Natural killer cell (primary cell): ENCODE data around the gene PIK3R5. TPM values are rescaled to one million over a fixed set of nuclear protein-coding genes. Genes with fewer than 3 reads are reported as not detected.
A peak's percentile ranks its signal among the peaks of the same experiment; 100 is the strongest.
"Not testable (repeated sequence)": the region's sequence is repeated elsewhere in the genome, so short reads cannot be mapped to it uniquely, and the experiment has no call there.

Source experiments
- ATAC-seq, 3 donors: fragments of 150-1000 bp in 2 of 3; fragments of 200-7000 bp in 1 of 3; cut with Tn5 transposase; 1 replicate in 1 of 3; 2 replicates in 2 of 3; pipeline ENCODE4 v1.10.0; 2021; ENCODE audit warnings: mild to moderate bottlenecking in 2 of 3, moderate library complexity in 2 of 3
- DNase-seq, 2 donors: peaks; one replicate each; pipeline versions ENCODE4 v3.0.0 to v3.0.0-alpha.2; 2013 to 2021; ENCODE audit warnings: mixed read lengths in 1 of 2
- H3K27ac ChIP-seq: one replicate; pipeline ENCODE4 v1.5.1; 2013; ENCODE audit warnings: mild to moderate bottlenecking, low read length
- H3K27me3 ChIP-seq: one replicate; pipeline ENCODE4 v1.6.1; 2013; ENCODE audit warnings: low read length; ENCODE audit not compliant: control insufficient read depth, insufficient read depth
- H3K36me3 ChIP-seq: one replicate; pipeline ENCODE4 v1.6.1; 2013; ENCODE audit warnings: low read length; ENCODE audit not compliant: control insufficient read depth, insufficient read depth
- H3K4me1 ChIP-seq: one replicate; pipeline ENCODE4 v1.6.1; 2013; ENCODE audit warnings: low read length; ENCODE audit not compliant: control insufficient read depth, insufficient read depth
- H3K4me3 ChIP-seq: one replicate; pipeline ENCODE4 v1.5.1; 2013; ENCODE audit warnings: low read length
- H3K9me3 ChIP-seq: one replicate; pipeline ENCODE4 v1.6.1; 2013; ENCODE audit warnings: low read length; ENCODE audit not compliant: control insufficient read depth, insufficient read depth
- H3K27ac Mint-ChIP-seq, 2 donors: one replicate each; pipeline ENCODE4 v1.8.0; 2022; ENCODE audit warnings: mild to moderate bottlenecking in 2 of 2, mixed read lengths in 2 of 2, moderate library complexity in 1 of 2
- H3K27me3 Mint-ChIP-seq, 2 donors: one replicate each; pipeline ENCODE4 v1.8.0; 2022; ENCODE audit warnings: low read depth in 2 of 2, mixed read lengths in 2 of 2
- H3K36me3 Mint-ChIP-seq: one replicate; pipeline ENCODE4 v1.8.0; 2022; ENCODE audit warnings: mixed read lengths
- H3K4me1 Mint-ChIP-seq, 2 donors: one replicate each; pipeline ENCODE4 v1.8.0; 2022; ENCODE audit warnings: mixed read lengths in 2 of 2
- H3K4me3 Mint-ChIP-seq: one replicate; pipeline ENCODE4 v1.8.0; 2022; ENCODE audit warnings: mild to moderate bottlenecking, moderate library complexity, mixed read lengths
- H3K9me3 Mint-ChIP-seq, 2 donors: one replicate each; pipeline ENCODE4 v1.8.0; 2022; ENCODE audit warnings: mixed read lengths in 2 of 2
- WGBS: methylation state at CpG from one replicate; pipeline ENCODE4 v1.1.7; 2013; ENCODE audit warnings: missing lambda C conversion rate; ENCODE audit not compliant: insufficient coverage; 5-methylcytosine and 5-hydroxymethylcytosine counted together
- intact Hi-C: fragments of 100-400 bp; cut with micrococcal nuclease; formaldehyde crosslinking; loops from one replicate; pipeline ENCODE4 v1.14.2; 2022
- total RNA-seq, 4 donors: library from RNA; stranded (reverse); fragments of 120-200 nt in 1 of 4; gene quantifications; one replicate each; pipeline versions ENCODE4 v1.2.3 to v1.2.4, GENCODE V29; 2013 to 2022
- TF ChIP-seq, protein P1 (sequence below): fragments of 200-600 bp; IDR thresholded peaks from one replicate; pipeline ENCODE4 v1.8.0; 2022; ENCODE audit warnings: antibody characterized with exemption

Gene PIK3R5
- total RNA-seq, 3 donors from 2014 or later (not counting 1 experiment from before 2014, with no cell fraction given): 254 to 364 (median 348) TPM

- intact Hi-C loops: no loop called here
- TF ChIP-seq, protein P1, sequence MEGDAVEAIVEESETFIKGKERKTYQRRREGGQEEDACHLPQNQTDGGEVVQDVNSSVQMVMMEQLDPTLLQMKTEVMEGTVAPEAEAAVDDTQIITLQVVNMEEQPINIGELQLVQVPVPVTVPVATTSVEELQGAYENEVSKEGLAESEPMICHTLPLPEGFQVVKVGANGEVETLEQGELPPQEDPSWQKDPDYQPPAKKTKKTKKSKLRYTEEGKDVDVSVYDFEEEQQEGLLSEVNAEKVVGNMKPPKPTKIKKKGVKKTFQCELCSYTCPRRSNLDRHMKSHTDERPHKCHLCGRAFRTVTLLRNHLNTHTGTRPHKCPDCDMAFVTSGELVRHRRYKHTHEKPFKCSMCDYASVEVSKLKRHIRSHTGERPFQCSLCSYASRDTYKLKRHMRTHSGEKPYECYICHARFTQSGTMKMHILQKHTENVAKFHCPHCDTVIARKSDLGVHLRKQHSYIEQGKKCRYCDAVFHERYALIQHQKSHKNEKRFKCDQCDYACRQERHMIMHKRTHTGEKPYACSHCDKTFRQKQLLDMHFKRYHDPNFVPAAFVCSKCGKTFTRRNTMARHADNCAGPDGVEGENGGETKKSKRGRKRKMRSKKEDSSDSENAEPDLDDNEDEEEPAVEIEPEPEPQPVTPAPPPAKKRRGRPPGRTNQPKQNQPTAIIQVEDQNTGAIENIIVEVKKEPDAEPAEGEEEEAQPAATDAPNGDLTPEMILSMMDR: no peak
- ATAC-seq (no peak), DNase-seq (no peak)
- Mint-ChIP-seq H3K27me3 (no peaks in the 10 kb centered on the region), H3K4me1 (peaks cover 12 to 26% of the 10 kb centered on the region in 2 donors), H3K27ac (peak overlapping the region; percentile 65 to 73), H3K4me3 (no peak overlapping the region), H3K9me3 (no peaks in the 10 kb centered on the region), H3K36me3 (peaks cover 12% of the 10 kb centered on the region)
- Histone ChIP-seq H3K9me3 (no peaks in the 10 kb centered on the region), H3K36me3 (peaks cover 88% of the 10 kb centered on the region), H3K4me3 (no peak overlapping the region), H3K27me3 (no peaks in the 10 kb centered on the region), H3K4me1 (no peaks in the 10 kb centered on the region), H3K27ac (no peak overlapping the region)
- WGBS: 99% methylated on average over 11 of the region's 11 CpGs
Observed at GRCh38 chr17:8887301-8887700, 78.2 kb downstream of the PIK3R5 start.

DNA sequence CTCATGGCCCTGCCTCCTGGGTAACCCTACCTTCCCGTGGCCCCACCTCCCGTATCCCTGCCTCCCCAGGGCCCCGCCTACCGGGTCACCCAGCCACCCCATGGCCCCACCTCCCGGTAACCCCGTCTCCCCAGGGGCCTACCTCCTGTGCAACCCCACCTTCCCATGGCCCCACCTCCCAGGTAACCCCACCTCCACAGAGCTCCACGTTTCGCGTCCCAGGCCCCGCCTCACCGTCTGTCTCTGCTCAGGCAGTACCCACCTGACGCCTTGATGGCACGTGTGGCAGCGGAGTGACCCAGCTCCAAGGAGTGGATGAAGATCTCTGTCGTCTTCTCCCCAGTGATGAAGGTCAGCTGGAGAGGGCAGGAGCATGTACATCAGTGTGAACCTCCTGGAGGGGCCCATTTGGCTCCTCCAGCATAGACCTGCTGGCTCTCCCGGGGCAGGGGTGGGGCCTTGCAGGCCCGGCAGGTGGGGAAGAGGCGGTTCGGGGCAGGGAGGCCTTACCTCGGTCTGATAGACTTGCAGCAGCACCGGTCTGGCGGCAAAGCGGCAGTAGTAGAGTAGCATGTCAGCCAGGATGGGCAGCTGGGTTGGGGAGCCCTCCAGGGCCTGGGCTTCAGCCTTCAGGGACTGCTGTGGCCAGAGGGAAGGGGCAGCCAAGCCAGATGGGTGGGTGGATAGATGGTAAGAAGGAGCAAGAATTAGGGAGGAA, 79.4 kb downstream of the PIK3R5 start:
- ATAC-seq (no peak), DNase-seq (no peak)
- intact Hi-C loops: no loop called here
- H3K27me3 ChIP-seq: no peaks in the 10 kb centered on the region
- no peaks in the 10 kb centered on the region for H3K9me3 Mint-ChIP-seq
- peak overlapping the region; percentile 53 for H3K27ac ChIP-seq
- no peaks in the 10 kb centered on the region for H3K4me1 ChIP-seq
- TF ChIP-seq, protein P1: no peak
- H3K4me3 ChIP-seq: no peak overlapping the region
- WGBS: 98% methylated on average over 23 of the region's 23 CpGs
- peaks cover 9% of the 10 kb centered on the region for H3K36me3 Mint-ChIP-seq
- no peak overlapping the region for H3K4me3 Mint-ChIP-seq
- H3K9me3 ChIP-seq: no peaks in the 10 kb centered on the region
- peak overlapping the region; percentile 65 to 73 for H3K27ac Mint-ChIP-seq
- no peaks in the 10 kb centered on the region for H3K27me3 Mint-ChIP-seq
- peaks cover 91% of the 10 kb centered on the region for H3K36me3 ChIP-seq
- H3K4me1 Mint-ChIP-seq: peaks cover 8 to 29% of the 10 kb centered on the region in 2 donors

DNA sequence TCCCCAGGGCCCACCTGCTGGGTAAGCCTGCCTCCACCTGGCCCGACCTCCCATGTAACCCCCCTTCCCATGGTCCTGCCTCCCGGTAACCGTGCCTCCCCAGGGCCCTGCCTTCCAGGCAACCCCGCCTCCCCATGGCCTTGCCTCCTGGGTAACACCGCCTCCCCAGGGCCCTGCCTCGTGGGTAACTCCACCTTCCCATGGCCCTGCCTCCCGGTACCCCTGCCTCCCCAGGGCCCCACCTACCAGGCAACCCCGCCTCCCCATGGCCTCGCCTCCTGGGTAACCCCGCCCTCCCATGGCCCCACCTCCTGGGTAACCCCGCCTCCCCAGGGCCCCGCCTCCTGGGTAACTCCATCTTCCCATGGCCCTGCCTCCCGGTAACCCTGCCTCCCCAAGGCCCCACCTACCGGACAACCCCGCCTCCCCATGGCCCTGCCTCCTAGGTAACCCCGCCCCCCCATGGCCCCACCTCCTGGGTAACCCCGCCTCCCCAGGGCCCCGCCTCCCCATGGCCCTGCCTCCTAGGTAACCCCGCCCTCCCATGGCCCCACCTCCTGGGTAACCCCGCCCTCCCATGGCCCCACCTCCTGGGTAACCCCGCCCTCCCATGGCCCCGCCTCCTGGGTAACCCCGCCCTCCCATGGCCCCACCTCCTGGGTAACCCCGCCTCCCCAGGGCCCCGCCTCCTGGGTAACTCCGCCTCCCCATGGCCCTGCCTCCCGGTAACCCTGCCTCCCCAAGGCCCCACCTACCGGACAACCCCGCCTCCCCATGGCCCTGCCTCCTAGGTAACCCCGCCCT, 80.1 kb downstream of the PIK3R5 start:
- 97% methylated on average over 16 of the region's 30 CpGs for WGBS
- Histone ChIP-seq H3K27ac (peak overlapping the region; percentile 54), H3K36me3 (peaks cover 91% of the 10 kb centered on the region)
- H3K36me3 Mint-ChIP-seq, intact Hi-C loops, H3K4me3 ChIP-seq, H3K4me1 ChIP-seq, H3K9me3 Mint-ChIP-seq, H3K27me3 Mint-ChIP-seq, H3K4me3 Mint-ChIP-seq, H3K9me3 ChIP-seq, H3K27me3 ChIP-seq: not testable (repeated sequence)
- H3K4me1 Mint-ChIP-seq: peaks cover 8 to 29% of the 10 kb centered on the region in 2 donors
- peak; percentile 82 for ATAC-seq
- H3K27ac Mint-ChIP-seq: peak overlapping the region in 1 of 2 donors; percentile 73
- DNase-seq: peak; percentile 62 to 76

DNA sequence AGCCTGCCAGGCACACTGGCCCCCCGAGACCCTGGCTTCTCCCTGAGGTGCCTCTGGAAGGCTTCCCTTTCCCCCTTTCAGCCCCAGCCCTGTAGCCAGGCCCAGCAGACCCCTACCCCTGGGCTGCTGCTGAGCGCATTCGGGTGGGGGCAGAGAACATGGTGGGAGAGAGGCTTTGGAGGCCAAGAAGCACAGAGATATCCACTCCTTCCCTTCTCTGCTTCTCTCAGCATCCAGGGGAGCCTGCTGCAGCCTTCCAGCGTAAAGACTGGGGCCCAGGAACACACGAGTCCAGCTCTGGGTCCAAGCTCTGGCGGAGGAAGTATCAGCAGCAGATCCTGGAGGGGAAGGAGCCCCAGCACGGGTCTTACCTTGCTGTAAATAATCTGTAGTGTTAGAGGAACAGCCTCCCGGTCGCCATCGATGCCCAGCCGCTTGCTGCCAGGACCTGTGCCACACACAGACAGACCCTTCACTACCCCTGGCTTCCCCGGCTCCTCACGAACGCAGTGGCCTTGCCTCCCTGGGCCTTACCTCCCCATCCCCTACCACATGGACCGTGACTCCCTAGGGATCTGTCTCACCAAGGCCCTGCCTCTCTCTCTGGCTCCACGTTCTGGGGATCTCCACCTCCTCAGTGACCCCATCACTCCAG, 81.0 kb downstream of the PIK3R5 start:
- H3K27me3 Mint-ChIP-seq: no peaks in the 10 kb centered on the region
- peaks cover 9% of the 10 kb centered on the region for H3K36me3 Mint-ChIP-seq
- TF ChIP-seq, protein P1: no peak
- 98% methylated on average over 14 of the region's 16 CpGs for WGBS
- H3K4me1 Mint-ChIP-seq: peaks cover 8 to 29% of the 10 kb centered on the region in 2 donors
- peak overlapping the region; percentile 33 to 73 for H3K27ac Mint-ChIP-seq
- no peaks in the 10 kb centered on the region for H3K27me3 ChIP-seq
- no peak for DNase-seq
- peaks cover 91% of the 10 kb centered on the region for H3K36me3 ChIP-seq
- H3K4me3 ChIP-seq: no peak overlapping the region
- peak overlapping the region; percentile 54 for H3K27ac ChIP-seq
- no peaks in the 10 kb centered on the region for H3K4me1 ChIP-seq
- no peak overlapping the region for H3K4me3 Mint-ChIP-seq
- H3K9me3 Mint-ChIP-seq: no peaks in the 10 kb centered on the region
- no peaks in the 10 kb centered on the region for H3K9me3 ChIP-seq
- ATAC-seq: no peak
- intact Hi-C loops: no loop called here
